PFSK-1 (cell line): ENCODE measurements around the gene POU3F3.

Source experiments
- FOXP2 ChIP-seq: optimal IDR thresholded peaks from 2 replicates; pipeline ENCODE3; 2011; ENCODE audit warnings: borderline replicate concordance, control low read depth, inconsistent platforms; ENCODE audit not compliant: insufficient read depth; ENCODE audit errors: extremely low read length, extremely low read depth
- POLR2AphosphoS5 ChIP-seq: IDR thresholded peaks from 2 replicates; pipeline ENCODE4 v1.6.1; 2012; ENCODE audit warnings: low read depth, mild to moderate bottlenecking, control low read depth, low read length, moderate library complexity
- REST ChIP-seq, 2 experiments: IDR thresholded peaks; 2 replicates each; pipeline versions ENCODE4 v1.6.1 to v1.8.0; 2011 to 2012; ENCODE audit warnings: low read depth in 2 of 2, low read length in 2 of 2, control low read depth in 1 of 2, inconsistent platforms in 1 of 2, mild to moderate bottlenecking in 1 of 2, moderate library complexity in 1 of 2; ENCODE audit not compliant: insufficient read depth in 1 of 2
- SIN3A ChIP-seq: IDR thresholded peaks from 2 replicates; pipeline ENCODE4 v1.6.1; 2012; ENCODE audit warnings: mild to moderate bottlenecking, low read length, moderate library complexity, borderline replicate concordance; ENCODE audit not compliant: insufficient read depth
- TAF1 ChIP-seq: IDR thresholded peaks from 2 replicates; pipeline ENCODE4 v1.6.1; 2012; ENCODE audit warnings: low read length, control low read depth, borderline replicate concordance; ENCODE audit not compliant: insufficient read depth

Gene POU3F3

GRCh38 chr2:104901037-104901881, 47.3 kb downstream of the POU3F3 start:
- TF ChIP-seq TAF1 = no peak
- no peak for TF ChIP-seq POLR2AphosphoS5
- no peak for TF ChIP-seq REST (IDR thresholded peaks at IDR 0.05; ENCODE audit: insufficient read depth in 1 of 2, low read depth in 2 of 2, low read length in 2 of 2)
- no peak for TF ChIP-seq SIN3A
- TF ChIP-seq FOXP2 = no peak

GRCh38 chr2:104902317-104902716, 48.4 kb downstream of the POU3F3 start:
- TF ChIP-seq POLR2AphosphoS5 (no peak), TAF1 (no peak), SIN3A (no peak), REST (IDR thresholded peaks at IDR 0.05; ENCODE audit: insufficient read depth in 1 of 2, low read depth in 2 of 2, low read length in 2 of 2) (no peak), FOXP2 (no peak)
